ENCODE results near the gene KHDC1.
A peak's percentile ranks its signal among the peaks of the same experiment; 100 is the strongest.
"Not testable (repeated sequence)": the region's sequence is repeated elsewhere in the genome, so short reads cannot be mapped to it uniquely, and the experiment has no call there.

KHDC1 gene

GRCh38 chr6:73248192-73248903, 14.6 kb downstream of the KHDC1 start:
- no peak for DNase-seq

GRCh38 chr6:73242001-73242400, 21.0 kb downstream of the KHDC1 start:
- DNase-seq: no peak

- DNase-seq: no peak
Measured at GRCh38 chr6:73240730-73241129, 22.3 kb downstream of the KHDC1 start.

- peak; percentile 19 for DNase-seq
Measured at GRCh38 chr6:73236144-73236750, 26.7 kb downstream of the KHDC1 start.

- peak; percentile 12 for DNase-seq
Measured at GRCh38 chr6:73234733-73235132, 28.3 kb downstream of the KHDC1 start.

- DNase-seq: not testable (repeated sequence)
Measured at GRCh38 chr6:73233971-73234370, 29.0 kb downstream of the KHDC1 start.

GRCh38 chr6:73233048-73233447, 29.9 kb downstream of the KHDC1 start:
- DNase-seq: no peak

GRCh38 chr6:73231986-73232391, 31.0 kb downstream of the KHDC1 start:
- DNase-seq: no peak

GRCh38 chr6:73227606-73228255, 35.3 kb downstream of the KHDC1 start:
- no peak for DNase-seq

GRCh38 chr6:73225396-73225795, 37.6 kb downstream of the KHDC1 start, which contains the start of gene KHDC1L:
KHDC1L (minus strand) TSS chr6:73225496; CDS start chr6:73225408, 88 bp downstream.
- DNase-seq: no peak

- DNase-seq: no peak
Measured at GRCh38 chr6:73216859-73217258, 46.1 kb downstream of the KHDC1 start.

- no peak for DNase-seq
Measured at GRCh38 chr6:73209117-73209516, 53.9 kb downstream of the KHDC1 start.

- no peak for DNase-seq
Measured at GRCh38 chr6:73207221-73207837, 55.7 kb downstream of the KHDC1 start.

GRCh38 chr6:73204252-73204651, 58.7 kb downstream of the KHDC1 start:
- DNase-seq: no peak

GRCh38 chr6:73203098-73203497, 59.9 kb downstream of the KHDC1 start:
- DNase-seq: no peak

GRCh38 chr6:73200735-73201134, 62.3 kb downstream of the KHDC1 start:
- DNase-seq: no peak

- no peak for DNase-seq
Measured at GRCh38 chr6:73200247-73200646, 62.7 kb downstream of the KHDC1 start.

- no peak for DNase-seq
Measured at GRCh38 chr6:73194744-73195143, 68.3 kb downstream of the KHDC1 start.

- DNase-seq: not testable (repeated sequence)
Measured at GRCh38 chr6:73193302-73193701, 69.7 kb downstream of the KHDC1 start.
